K562 (cell line): ENCODE results near the gene SLC16A4. TPM values are rescaled to one million over a fixed set of nuclear protein-coding genes. Genes with fewer than 3 reads are reported as not detected.
A peak's percentile ranks its signal among the peaks of the same experiment; 100 is the strongest.

Experiments used
- CBX3 ChIP-seq, 2 experiments: IDR thresholded peaks; 1 replicate in 1 of 2; 2 replicates in 1 of 2; pipeline ENCODE4 v1.6.1; 2012; ENCODE audit warnings: inconsistent platforms in 2 of 2, low read length in 2 of 2, borderline replicate concordance in 1 of 2, control low read depth in 1 of 2
- CBX5 ChIP-seq: IDR thresholded peaks from 2 replicates; pipeline ENCODE4 v1.6.1; 2014; ENCODE audit warnings: low read depth, borderline replicate concordance
- CREB1 ChIP-seq, 2 experiments: sonication (generic) in 1 of 2; formaldehyde crosslinking in 1 of 2; IDR thresholded peaks; 2 replicates each; pipeline versions ENCODE4 v1.6.1 to v1.8.0; 2012 to 2022; ENCODE audit warnings: inconsistent platforms in 1 of 2, mild to moderate bottlenecking in 1 of 2, missing genetic modification reagents in 1 of 2, moderate library complexity in 1 of 2
- FOSL1 ChIP-seq: fragments of 200-800 bp; sonication (Bioruptor generic); conservative IDR thresholded peaks from 2 replicates; pipeline ENCODE4 v1.6.1; 2016; ENCODE audit warnings: missing genetic modification characterization, missing compliant biosample characterization
- GABPB2 ChIP-seq: fragments of 250-450 bp; sonication (Bioruptor Pico); conservative IDR thresholded peaks from 2 replicates; pipeline ENCODE4 v1.5.1; 2021; ENCODE audit warnings: mild to moderate bottlenecking
- GTF2F1 ChIP-seq: IDR thresholded peaks from 2 replicates; pipeline ENCODE4 v1.6.1; 2011; ENCODE audit warnings: low read depth, low read length, improper control_type of control experiment
- HMG20B ChIP-seq: fragments of 250-450 bp; sonication (Bioruptor Pico); IDR thresholded peaks from 2 replicates; pipeline ENCODE4 v1.5.0; 2021; ENCODE audit warnings: mild to moderate bottlenecking
- MCM3 ChIP-seq: fragments of 450-650 bp; IDR thresholded peaks from 2 replicates; pipeline ENCODE4 v1.6.1; 2016
- NFE2 ChIP-seq: IDR thresholded peaks from 2 replicates; pipeline ENCODE4 v1.6.1; 2014; ENCODE audit warnings: antibody characterized with exemption, low read depth
- PPARD ChIP-seq: fragments of 250-450 bp; sonication (Bioruptor Pico); IDR thresholded peaks from 2 replicates; pipeline ENCODE4 v1.8.0; 2022; ENCODE audit warnings: inconsistent platforms, mild to moderate bottlenecking, moderate library complexity
- SIN3A ChIP-seq, 2 experiments: fragments of 150-350 bp in 1 of 2; IDR thresholded peaks; 2 replicates each; pipeline ENCODE4 v1.6.1; 2011 to 2016; ENCODE audit warnings: borderline replicate concordance in 2 of 2, low read depth in 2 of 2, low read length in 2 of 2, mild to moderate bottlenecking in 2 of 2, moderate library complexity in 2 of 2; ENCODE audit not compliant: control insufficient read depth in 1 of 2
- ZNF239 ChIP-seq: fragments of 250-450 bp; sonication (Bioruptor Pico); IDR thresholded peaks from 2 replicates; pipeline ENCODE4 v1.4.0; 2020; ENCODE audit warnings: mild to moderate bottlenecking
- ZNF584 ChIP-seq: fragments of 200-800 bp; sonication (Bioruptor generic); IDR thresholded peaks from 2 replicates; pipeline ENCODE4 v1.6.1; 2016; ENCODE audit warnings: low read depth, mild to moderate bottlenecking, missing genetic modification characterization, missing compliant biosample characterization
- ZNF830 ChIP-seq: fragments of 250-450 bp; sonication (Bioruptor Pico); IDR thresholded peaks from 2 replicates; pipeline ENCODE4 v1.5.0; 2021; ENCODE audit warnings: mild to moderate bottlenecking
- polyA plus RNA-seq, 8 experiments: library from polyadenylated mRNA; depleted of rRNA in 4 of 8; stranded (reverse) in 5 of 8; unstranded in 3 of 8; fragments of >200 nt; fragmentation: Nextera tagmentation in 2 of 8; fragmentation: Illumina TruSeq in 1 of 8; extraction: Ambion mirVana in 2 of 8; extraction: Trizol in 1 of 8; gene quantifications; 2 replicates each; pipeline versions ENCODE4 v1.2.1 to v1.2.3, GENCODE V29; 2011 to 2014; ENCODE audit warnings: inconsistent platforms in 1 of 8, missing spikeins in 1 of 8
- total RNA-seq, 7 experiments: library from RNA; depleted of rRNA in 6 of 7; stranded (reverse); fragments of >200 nt in 6 of 7; fragmentation: Illumina TruSeq in 2 of 7; extraction: Trizol in 2 of 7; gene quantifications; 2 replicates each; pipeline versions ENCODE4 v1.2.1 to v1.2.3, GENCODE V29; 2011 to 2021; ENCODE audit warnings: low replicate concordance in 1 of 7
- TF ChIP-seq, protein P1 (sequence below), 2 experiments: IDR thresholded peaks in 1 of 2; conservative IDR thresholded peaks in 1 of 2; 2 replicates each; pipeline ENCODE4 v1.6.1; 2016; ENCODE audit warnings: low read depth in 2 of 2, mild to moderate bottlenecking in 1 of 2, missing compliant biosample characterization in 1 of 2, missing genetic modification characterization in 1 of 2, moderate library complexity in 1 of 2
- TF ChIP-seq, protein P2 (sequence below): sonication (generic); formaldehyde crosslinking; IDR thresholded peaks from 2 replicates; pipeline ENCODE4 v1.8.1; 2023; ENCODE audit warnings: mild to moderate bottlenecking, missing genetic modification reagents
- TF ChIP-seq, protein P3 (sequence below): fragments of 450-650 bp; IDR thresholded peaks from 2 replicates; pipeline ENCODE4 v1.6.1; 2016
- TF ChIP-seq, protein P4 (sequence below): fragments of 450-650 bp; IDR thresholded peaks from 2 replicates; pipeline ENCODE4 v1.6.1; 2017; ENCODE audit warnings: mild to moderate bottlenecking, moderate library complexity
- TF ChIP-seq, protein P5 (sequence below): sonication (generic); formaldehyde crosslinking; IDR thresholded peaks from 2 replicates; pipeline ENCODE4 v1.8.0; 2022; ENCODE audit warnings: mild to moderate bottlenecking, low read depth, missing genetic modification reagents

SLC16A4 gene
- total and polyA plus RNA-seq, 9 of the 15 experiments (the other 6 are each of a cell fraction or from before 2014, with no cell fraction given), result 0.04 to 0.31 (median 0.18) TPM; not detected in 1

DNA sequence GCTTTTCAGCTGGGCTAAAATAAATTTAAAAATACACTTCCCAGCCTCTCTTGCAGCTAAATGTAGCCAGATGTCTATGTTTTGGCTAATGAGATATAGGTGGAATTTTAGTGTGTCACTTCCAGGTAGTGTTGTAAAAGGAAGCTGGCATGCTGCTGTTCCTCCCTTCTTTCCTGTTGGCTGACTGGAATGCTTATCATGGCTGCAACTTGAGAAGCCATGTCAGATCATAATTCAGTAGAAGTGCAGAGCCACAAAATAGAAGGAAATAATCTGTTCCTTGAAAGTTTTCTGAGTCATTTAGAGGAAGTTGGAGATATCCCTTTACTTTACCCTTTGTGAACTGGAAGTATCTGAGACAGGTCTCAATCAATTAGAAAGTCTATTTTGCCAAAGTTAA, 62.6 kb downstream of the SLC16A4 start (continued):
- TF ChIP-seq FOSL1 (tag), result peak; percentile 57
- TF ChIP-seq GABPB2, result no peak
- no peak for TF ChIP-seq ZNF239
- TF ChIP-seq NFE2, result no peak
- TF ChIP-seq ZNF830 (CRISPR knock-in tag), result no peak
- no peak for TF ChIP-seq PPARD (CRISPR knock-in tag)
- TF ChIP-seq, protein P1, sequence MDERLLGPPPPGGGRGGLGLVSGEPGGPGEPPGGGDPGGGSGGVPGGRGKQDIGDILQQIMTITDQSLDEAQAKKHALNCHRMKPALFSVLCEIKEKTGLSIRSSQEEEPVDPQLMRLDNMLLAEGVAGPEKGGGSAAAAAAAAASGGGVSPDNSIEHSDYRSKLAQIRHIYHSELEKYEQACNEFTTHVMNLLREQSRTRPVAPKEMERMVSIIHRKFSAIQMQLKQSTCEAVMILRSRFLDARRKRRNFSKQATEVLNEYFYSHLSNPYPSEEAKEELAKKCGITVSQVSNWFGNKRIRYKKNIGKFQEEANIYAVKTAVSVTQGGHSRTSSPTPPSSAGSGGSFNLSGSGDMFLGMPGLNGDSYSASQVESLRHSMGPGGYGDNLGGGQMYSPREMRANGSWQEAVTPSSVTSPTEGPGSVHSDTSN (CRISPR knock-in tag; IDR thresholded peaks at IDR 0.05; ENCODE audit: low read depth), result no peak
- TF ChIP-seq, protein P1 (tag; conservative IDR thresholded peaks at IDR 0.05; ENCODE audit: low read depth), result peak; percentile 88
- 0 out of 2 replicates have a peak, but pooled peaks have one; percentile 59 for TF ChIP-seq CBX5
- TF ChIP-seq MCM3, result no peak
- TF ChIP-seq, protein P2, sequence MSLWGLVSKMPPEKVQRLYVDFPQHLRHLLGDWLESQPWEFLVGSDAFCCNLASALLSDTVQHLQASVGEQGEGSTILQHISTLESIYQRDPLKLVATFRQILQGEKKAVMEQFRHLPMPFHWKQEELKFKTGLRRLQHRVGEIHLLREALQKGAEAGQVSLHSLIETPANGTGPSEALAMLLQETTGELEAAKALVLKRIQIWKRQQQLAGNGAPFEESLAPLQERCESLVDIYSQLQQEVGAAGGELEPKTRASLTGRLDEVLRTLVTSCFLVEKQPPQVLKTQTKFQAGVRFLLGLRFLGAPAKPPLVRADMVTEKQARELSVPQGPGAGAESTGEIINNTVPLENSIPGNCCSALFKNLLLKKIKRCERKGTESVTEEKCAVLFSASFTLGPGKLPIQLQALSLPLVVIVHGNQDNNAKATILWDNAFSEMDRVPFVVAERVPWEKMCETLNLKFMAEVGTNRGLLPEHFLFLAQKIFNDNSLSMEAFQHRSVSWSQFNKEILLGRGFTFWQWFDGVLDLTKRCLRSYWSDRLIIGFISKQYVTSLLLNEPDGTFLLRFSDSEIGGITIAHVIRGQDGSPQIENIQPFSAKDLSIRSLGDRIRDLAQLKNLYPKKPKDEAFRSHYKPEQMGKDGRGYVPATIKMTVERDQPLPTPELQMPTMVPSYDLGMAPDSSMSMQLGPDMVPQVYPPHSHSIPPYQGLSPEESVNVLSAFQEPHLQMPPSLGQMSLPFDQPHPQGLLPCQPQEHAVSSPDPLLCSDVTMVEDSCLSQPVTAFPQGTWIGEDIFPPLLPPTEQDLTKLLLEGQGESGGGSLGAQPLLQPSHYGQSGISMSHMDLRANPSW (CRISPR knock-in tag), result no peak
- TF ChIP-seq GTF2F1, result no peak
- TF ChIP-seq SIN3A (IDR thresholded peaks at IDR 0.05; ENCODE audit: borderline replicate concordance in 2 of 2, control insufficient read depth in 1 of 2, low read depth in 2 of 2, low read length in 2 of 2), result no peak
- TF ChIP-seq CBX3 (IDR thresholded peaks at IDR 0.05; ENCODE audit: borderline replicate concordance in 1 of 2, low read length in 2 of 2), result peak in 1 of 2 experiments; percentile 80; a peak in 2 of 3 replicates
- TF ChIP-seq, protein P3, sequence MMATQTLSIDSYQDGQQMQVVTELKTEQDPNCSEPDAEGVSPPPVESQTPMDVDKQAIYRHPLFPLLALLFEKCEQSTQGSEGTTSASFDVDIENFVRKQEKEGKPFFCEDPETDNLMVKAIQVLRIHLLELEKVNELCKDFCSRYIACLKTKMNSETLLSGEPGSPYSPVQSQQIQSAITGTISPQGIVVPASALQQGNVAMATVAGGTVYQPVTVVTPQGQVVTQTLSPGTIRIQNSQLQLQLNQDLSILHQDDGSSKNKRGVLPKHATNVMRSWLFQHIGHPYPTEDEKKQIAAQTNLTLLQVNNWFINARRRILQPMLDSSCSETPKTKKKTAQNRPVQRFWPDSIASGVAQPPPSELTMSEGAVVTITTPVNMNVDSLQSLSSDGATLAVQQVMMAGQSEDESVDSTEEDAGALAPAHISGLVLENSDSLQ, result peak; percentile 94
- no peak for TF ChIP-seq CREB1 (IDR thresholded peaks at IDR 0.05)
- TF ChIP-seq CREB1 (CRISPR knock-in tag; IDR thresholded peaks at IDR 0.05), result no peak
- TF ChIP-seq ZNF584 (CRISPR knock-in tag), result no peak
- TF ChIP-seq, protein P4, sequence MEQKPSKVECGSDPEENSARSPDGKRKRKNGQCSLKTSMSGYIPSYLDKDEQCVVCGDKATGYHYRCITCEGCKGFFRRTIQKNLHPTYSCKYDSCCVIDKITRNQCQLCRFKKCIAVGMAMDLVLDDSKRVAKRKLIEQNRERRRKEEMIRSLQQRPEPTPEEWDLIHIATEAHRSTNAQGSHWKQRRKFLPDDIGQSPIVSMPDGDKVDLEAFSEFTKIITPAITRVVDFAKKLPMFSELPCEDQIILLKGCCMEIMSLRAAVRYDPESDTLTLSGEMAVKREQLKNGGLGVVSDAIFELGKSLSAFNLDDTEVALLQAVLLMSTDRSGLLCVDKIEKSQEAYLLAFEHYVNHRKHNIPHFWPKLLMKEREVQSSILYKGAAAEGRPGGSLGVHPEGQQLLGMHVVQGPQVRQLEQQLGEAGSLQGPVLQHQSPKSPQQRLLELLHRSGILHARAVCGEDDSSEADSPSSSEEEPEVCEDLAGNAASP, result no peak
- TF ChIP-seq, protein P5, sequence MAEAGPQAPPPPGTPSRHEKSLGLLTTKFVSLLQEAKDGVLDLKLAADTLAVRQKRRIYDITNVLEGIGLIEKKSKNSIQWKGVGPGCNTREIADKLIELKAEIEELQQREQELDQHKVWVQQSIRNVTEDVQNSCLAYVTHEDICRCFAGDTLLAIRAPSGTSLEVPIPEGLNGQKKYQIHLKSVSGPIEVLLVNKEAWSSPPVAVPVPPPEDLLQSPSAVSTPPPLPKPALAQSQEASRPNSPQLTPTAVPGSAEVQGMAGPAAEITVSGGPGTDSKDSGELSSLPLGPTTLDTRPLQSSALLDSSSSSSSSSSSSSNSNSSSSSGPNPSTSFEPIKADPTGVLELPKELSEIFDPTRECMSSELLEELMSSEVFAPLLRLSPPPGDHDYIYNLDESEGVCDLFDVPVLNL (CRISPR knock-in tag), result no peak
- no peak for TF ChIP-seq HMG20B (CRISPR knock-in tag)
